Panc1 (cell line): Measurements from ENCODE around the gene CLTB. TPM values are rescaled to one million over a fixed set of nuclear protein-coding genes. Genes with fewer than 3 reads are reported as not detected.

Experiments used
- ATAC-seq: fragments of 200-7000 bp; cut with Tn5 transposase; 2 replicates; pipeline ENCODE4 v1.9.1; 2020; ENCODE audit warnings: mild to moderate bottlenecking, moderate library complexity
- BruUV-seq: library from RNA; stranded (reverse); fragments of 400-500 nt; replicated peaks from 2 replicates; lab custom pipeline; 2021; lab: Mats Ljungman, UMichigan
- CTCF ChIA-PET: fragments of 300-600 bp; sonication (Branson Sonifier 250); formaldehyde crosslinking; loops from one replicate; lab custom pipeline; 2022; ENCODE audit warnings: antibody characterized with exemption; lab: Charles Lee
- POLR2A ChIA-PET: fragments of 300-600 bp; sonication (Branson Sonifier 250); formaldehyde crosslinking; loops from one replicate; lab custom pipeline; 2022; ENCODE audit warnings: antibody characterized with exemption; lab: Charles Lee
- DNase-seq: peaks from one replicate; pipeline ENCODE4 v3.0.0-alpha.2; 2010; ENCODE audit warnings: low read depth, low spot score
- H3K27ac ChIP-seq: 2 replicates; pipeline ENCODE4 v1.5.1; 2011; ENCODE audit warnings: mild to moderate bottlenecking, low read length, inconsistent platforms
- H3K27me3 ChIP-seq: fragments of 200-500 bp; sonication (Bioruptor generic); 2 replicates; pipeline ENCODE4 v1.6.0; 2014; ENCODE audit warnings: low read length, inconsistent platforms; ENCODE audit not compliant: control insufficient read depth, insufficient read depth
- H3K36me3 ChIP-seq: fragments of 200-500 bp; sonication (Bioruptor generic); 2 replicates; pipeline ENCODE4 v1.5.1; 2014; ENCODE audit warnings: inconsistent platforms, mild to moderate bottlenecking, low read length, moderate library complexity; ENCODE audit not compliant: control insufficient read depth, insufficient read depth
- H3K4me1 ChIP-seq: 2 replicates; pipeline ENCODE4 v1.5.1; 2011; ENCODE audit warnings: inconsistent platforms, mild to moderate bottlenecking, low read length, moderate library complexity; ENCODE audit not compliant: control insufficient read depth, insufficient read depth
- H3K4me3 ChIP-seq, 2 experiments: 2 replicates each; pipeline ENCODE4 v1.5.1; 2011 to 2012; ENCODE audit warnings: low read depth in 2 of 2, low read length in 2 of 2, mild to moderate bottlenecking in 2 of 2, inconsistent platforms in 1 of 2, moderate library complexity in 1 of 2
- H3K9me3 ChIP-seq: fragments of 200-500 bp; sonication (Bioruptor generic); 2 replicates; pipeline ENCODE4 v1.5.1; 2014; ENCODE audit warnings: low read depth, mild to moderate bottlenecking, inconsistent platforms, low read length, moderate library complexity; ENCODE audit not compliant: control insufficient read depth, insufficient read depth
- CTCF ChIP-seq: fragments of 450-650 bp; IDR thresholded peaks from 2 replicates; pipeline ENCODE4 v1.5.1; 2017; ENCODE audit warnings: mild to moderate bottlenecking
- POLR2AphosphoS5 ChIP-seq: IDR thresholded peaks from 2 replicates; pipeline ENCODE4 v1.6.1; 2012; ENCODE audit warnings: mild to moderate bottlenecking, low read depth, low read length, moderate library complexity
- REST ChIP-seq, 2 experiments: IDR thresholded peaks; 2 replicates each; pipeline ENCODE4 v1.6.1; 2011 to 2012; ENCODE audit warnings: low read depth in 2 of 2, control low read depth in 1 of 2, low read length in 1 of 2, mild to moderate bottlenecking in 1 of 2, moderate library complexity in 1 of 2; ENCODE audit not compliant: insufficient read depth in 1 of 2
- SIN3A ChIP-seq: IDR thresholded peaks from 2 replicates; pipeline ENCODE4 v1.6.1; 2012; ENCODE audit warnings: low read depth, mild to moderate bottlenecking, low read length, moderate library complexity, borderline replicate concordance; ENCODE audit not compliant: insufficient read depth
- TCF7L2 ChIP-seq: IDR thresholded peaks from 2 replicates; pipeline ENCODE4 v1.6.1; 2011; ENCODE audit warnings: mild to moderate bottlenecking, low read depth, low read length, inconsistent platforms
- in situ Hi-C: cut with HindIII; loops from 2 replicates; pipeline ENCODE4 v1.10.0; 2016; ENCODE audit warnings: low sequenced_read_pairs, low pct_unique_long_range_greater_than_20kb
- intact Hi-C: fragments of 100-400 bp; cut with micrococcal nuclease; formaldehyde crosslinking; loops from one replicate; pipeline ENCODE4 v1.10.0; 2022; ENCODE audit not compliant: unreplicated experiment
- total RNA-seq: library from RNA; stranded (reverse); gene quantifications from one replicate; pipeline ENCODE4 v1.2.1, GENCODE V29; 2021; ENCODE audit not compliant: unreplicated experiment

Gene CLTB
- total RNA-seq, 1 experiment from 2014 or later: 124 TPM

GRCh38 chr5:176396330-176396729, 20.0 kb downstream of the CLTB start:
- ChIA-PET POLR2A (no interaction called here), CTCF (no interaction called here)
- no peaks in the 10 kb centered on the region; the same call in 1 of the 2 replicates for H3K36me3 ChIP-seq
- H3K9me3 ChIP-seq: no peaks in the 10 kb centered on the region
- TF ChIP-seq CTCF (no peak), POLR2AphosphoS5 (no peak), TCF7L2 (no peak), SIN3A (no peak), REST (IDR thresholded peaks at IDR 0.05; ENCODE audit: insufficient read depth in 1 of 2, low read depth in 2 of 2, low read length in 1 of 2) (no peak)
- BruUV-seq: no TSS peak
- intact Hi-C loops (no loop called here), in situ Hi-C loops (no loop called here)
- H3K27ac ChIP-seq: no peak overlapping the region
- DNase-seq (no peak), ATAC-seq (no peak)
- no peaks in the 10 kb centered on the region for H3K4me1 ChIP-seq
- H3K4me3 ChIP-seq: no peak overlapping the region
- H3K27me3 ChIP-seq: no peaks in the 10 kb centered on the region

- no peak for DNase-seq
- Histone ChIP-seq H3K27me3 (no peaks in the 10 kb centered on the region), H3K4me3 (no peak overlapping the region), H3K27ac (no peak overlapping the region), H3K36me3 (no peaks in the 10 kb centered on the region; the same call in 1 of the 2 replicates), H3K9me3 (no peaks in the 10 kb centered on the region), H3K4me1 (no peaks in the 10 kb centered on the region; the same call in 1 of the 2 replicates)
- ChIA-PET POLR2A (interaction anchor here (0.5 kb wide), 2 partner anchors 129 to 143 kb away, joined by 4 to 5 read pairs; no protein-coding TSS in a partner anchor), CTCF (no interaction called here)
- BruUV-seq: no TSS peak
- in situ Hi-C loops: no loop called here
- ATAC-seq: no peak
- intact Hi-C loops: no loop called here
- no peak for TF ChIP-seq REST (IDR thresholded peaks at IDR 0.05; ENCODE audit: insufficient read depth in 1 of 2, low read depth in 2 of 2, low read length in 1 of 2)
- TF ChIP-seq POLR2AphosphoS5: no peak
- no peak for TF ChIP-seq SIN3A
- no peak for TF ChIP-seq CTCF
Measured at GRCh38 chr5:176394881-176395675, 21.3 kb downstream of the CLTB start.
